ENCODE results near the gene HMCN2.

DNA sequence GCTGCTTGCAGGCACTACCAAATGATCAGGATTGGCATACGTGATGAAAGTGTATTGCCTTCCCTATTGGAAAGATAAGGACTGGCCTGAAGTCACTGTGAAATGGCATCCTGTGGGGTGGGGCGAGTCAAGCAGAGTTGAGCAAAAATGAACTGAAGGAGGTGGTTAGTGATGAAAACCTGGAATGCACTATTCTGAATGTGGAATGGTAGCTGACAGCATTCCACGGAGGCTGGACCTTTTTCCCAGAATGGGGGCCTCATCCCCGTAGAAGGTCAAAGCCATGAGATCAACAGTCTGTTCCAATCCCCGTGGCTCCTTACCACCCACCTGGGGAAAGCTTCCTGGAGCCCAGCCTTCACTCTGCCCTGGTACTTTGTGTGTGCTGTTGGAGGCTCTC lies 216.9 kb downstream of the HMCN2 start:
- TF ChIP-seq, protein P1, sequence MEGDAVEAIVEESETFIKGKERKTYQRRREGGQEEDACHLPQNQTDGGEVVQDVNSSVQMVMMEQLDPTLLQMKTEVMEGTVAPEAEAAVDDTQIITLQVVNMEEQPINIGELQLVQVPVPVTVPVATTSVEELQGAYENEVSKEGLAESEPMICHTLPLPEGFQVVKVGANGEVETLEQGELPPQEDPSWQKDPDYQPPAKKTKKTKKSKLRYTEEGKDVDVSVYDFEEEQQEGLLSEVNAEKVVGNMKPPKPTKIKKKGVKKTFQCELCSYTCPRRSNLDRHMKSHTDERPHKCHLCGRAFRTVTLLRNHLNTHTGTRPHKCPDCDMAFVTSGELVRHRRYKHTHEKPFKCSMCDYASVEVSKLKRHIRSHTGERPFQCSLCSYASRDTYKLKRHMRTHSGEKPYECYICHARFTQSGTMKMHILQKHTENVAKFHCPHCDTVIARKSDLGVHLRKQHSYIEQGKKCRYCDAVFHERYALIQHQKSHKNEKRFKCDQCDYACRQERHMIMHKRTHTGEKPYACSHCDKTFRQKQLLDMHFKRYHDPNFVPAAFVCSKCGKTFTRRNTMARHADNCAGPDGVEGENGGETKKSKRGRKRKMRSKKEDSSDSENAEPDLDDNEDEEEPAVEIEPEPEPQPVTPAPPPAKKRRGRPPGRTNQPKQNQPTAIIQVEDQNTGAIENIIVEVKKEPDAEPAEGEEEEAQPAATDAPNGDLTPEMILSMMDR (IDR thresholded peaks at IDR 0.05), result no peak
- no peak for TF ChIP-seq POLR2A (IDR thresholded peaks at IDR 0.05)
